GM19023 (cell line): ENCODE results near the gene FADS3.
A peak's percentile ranks its signal among the peaks of the same experiment; 100 is the strongest.

Source experiments
- ATAC-seq: cut with Tn5 transposase; IDR thresholded peaks from one replicate; pipeline ENCODE4 v1.9.1; 2021; ENCODE audit warnings: mild to moderate bottlenecking, moderate library complexity; ENCODE audit not compliant: unreplicated experiment

The FADS3 gene

DNA sequence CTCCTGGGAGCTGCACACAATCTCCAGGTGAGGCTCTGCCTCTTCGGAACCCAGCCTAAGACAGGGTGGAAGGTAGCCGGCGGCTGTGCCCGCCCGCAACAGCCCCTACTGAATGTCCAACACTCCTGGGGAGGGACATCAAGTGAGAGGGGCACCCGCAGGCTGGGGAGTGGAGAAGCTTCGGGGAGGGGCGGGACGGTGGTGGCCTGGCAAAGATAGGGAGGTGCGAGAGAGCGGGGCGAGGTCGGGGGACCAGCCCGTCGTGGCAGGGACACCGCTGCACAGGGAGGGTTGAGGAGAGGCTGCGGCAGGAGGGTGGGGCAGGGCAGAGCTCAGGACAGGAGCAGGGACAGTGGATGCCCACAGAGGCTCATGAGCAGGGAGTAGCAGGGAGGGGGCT lies 8.9 kb upstream of the FADS3 start:
- no peak for ATAC-seq

DNA sequence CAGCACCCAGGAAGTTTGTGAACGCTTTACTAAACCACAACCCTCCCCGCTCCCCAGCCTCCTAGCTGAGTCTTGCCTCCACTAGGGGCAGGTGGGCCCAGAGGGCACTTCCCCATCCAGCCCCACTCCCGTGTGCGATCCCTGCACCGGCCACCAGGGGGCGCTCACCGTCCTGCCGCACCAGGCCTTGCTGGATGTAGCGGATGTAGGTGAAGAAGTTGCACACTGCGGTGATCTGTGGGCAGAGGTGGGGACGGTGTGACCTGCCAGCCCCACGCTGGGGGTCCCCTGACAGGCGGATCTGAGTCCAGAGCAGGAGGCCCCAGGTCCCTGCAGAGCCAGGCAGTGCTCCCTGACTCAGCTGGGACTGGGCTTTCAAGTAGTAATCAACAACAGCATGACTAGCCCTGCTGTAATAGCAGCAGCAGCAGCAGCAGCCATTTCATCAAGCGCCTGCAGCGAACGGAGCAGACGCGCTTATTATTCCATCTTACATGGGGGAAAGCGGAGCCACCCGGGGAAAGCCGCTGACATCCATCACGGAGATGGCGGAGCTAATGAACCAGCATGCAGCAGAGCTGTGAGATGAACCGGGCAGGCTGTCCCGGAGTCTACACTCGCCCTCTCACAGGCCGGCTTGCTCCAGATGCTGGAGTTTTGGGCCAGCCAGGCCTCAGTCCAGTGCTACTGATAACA lies 7.9 kb upstream of the FADS3 start:
- no peak for ATAC-seq

DNA sequence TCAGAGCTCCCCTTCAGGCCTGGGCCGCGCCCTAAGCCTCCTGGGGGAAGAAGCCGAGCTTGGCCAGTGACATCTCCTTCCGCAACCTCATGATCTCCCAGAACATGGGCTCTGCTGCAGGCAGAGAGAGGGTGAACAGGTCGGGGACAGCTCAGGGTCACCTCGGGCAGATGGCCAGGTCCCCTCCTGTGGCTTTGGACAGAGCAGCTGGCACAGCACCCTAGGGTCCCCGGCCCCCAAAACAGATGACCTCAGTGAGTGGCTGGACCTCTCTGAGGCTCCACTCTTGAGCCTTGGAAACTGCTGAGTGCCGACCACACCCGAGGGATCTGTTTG lies 6.9 kb upstream of the FADS3 start:
- no peak for ATAC-seq

DNA sequence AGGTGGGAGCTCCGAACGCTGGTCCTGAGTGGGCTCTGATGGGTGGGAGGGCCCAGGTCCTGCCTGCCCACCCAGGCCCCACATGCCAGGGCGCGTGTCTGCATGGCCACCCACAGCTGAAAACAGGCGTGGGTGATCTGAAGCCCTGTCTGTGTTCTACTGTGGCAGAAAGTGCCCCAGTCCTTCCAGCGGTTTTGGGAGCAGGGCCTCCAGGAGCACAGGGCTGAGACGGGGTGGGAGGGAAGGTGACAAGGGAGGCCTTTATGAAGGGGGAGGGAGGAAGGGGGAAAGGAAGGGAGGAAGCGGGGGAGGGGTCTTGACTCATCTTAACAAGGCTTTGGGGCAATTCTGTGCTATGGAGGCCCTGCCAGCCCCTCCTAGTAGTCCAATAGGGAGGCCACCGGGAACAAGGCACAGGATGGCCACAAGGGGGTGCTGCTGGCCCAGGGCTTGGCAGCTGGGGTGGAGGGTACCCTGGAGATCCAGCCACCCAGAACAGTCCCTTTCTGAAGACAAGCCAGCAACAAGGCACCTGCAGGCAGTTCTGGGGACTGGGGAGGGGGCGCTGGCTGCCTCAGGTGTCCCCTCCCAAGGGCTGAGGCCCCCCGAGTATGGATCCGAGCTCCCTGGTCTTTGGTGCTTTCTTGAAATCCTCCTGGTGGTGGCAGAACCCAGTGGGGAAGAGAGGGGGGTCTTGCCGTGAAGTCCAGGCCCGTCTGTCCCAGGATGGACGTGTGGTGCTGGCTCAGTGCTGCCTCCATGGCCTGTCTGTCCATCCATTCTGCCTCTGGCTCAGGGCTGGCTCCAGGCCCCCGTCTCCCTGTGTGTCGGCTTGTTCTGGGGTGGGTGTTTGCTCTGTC lies 6.3 kb upstream of the FADS3 start:
- ATAC-seq: no peak

DNA sequence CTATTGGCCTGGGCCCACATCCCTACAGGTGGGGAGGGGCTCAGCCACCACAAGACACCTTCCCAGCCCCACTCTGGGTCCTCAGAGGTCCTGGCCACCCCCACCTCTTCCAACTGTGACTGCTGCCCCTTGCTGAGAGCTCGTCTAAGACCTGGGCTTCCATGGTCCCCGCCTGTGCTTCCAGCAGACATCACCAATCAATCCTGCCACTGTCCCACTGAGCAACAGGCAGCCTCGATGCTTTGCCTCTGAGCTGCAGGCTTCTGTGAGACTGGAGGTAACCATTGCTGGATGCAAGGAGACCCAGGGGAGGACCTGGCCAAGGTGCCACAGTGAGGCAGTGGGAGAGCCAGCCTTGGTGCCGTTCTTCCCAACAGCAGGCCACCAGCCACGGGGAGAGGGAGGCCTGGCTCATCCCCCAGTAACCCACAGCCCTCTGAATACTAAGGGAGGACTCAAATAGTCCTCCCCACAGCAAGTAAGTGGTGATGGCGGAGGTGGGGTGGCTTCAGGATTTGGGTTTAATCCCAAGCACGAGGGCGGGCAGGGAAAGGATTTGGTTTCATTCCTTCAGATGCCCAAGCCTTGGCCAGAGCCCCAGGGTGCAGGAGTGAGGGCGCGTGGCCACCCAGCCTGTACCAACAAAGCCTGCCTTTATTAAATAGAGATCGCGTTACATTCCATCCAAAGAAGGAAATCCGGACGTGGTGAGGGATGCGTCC lies 5.5 kb upstream of the FADS3 start:
- ATAC-seq: no peak

DNA sequence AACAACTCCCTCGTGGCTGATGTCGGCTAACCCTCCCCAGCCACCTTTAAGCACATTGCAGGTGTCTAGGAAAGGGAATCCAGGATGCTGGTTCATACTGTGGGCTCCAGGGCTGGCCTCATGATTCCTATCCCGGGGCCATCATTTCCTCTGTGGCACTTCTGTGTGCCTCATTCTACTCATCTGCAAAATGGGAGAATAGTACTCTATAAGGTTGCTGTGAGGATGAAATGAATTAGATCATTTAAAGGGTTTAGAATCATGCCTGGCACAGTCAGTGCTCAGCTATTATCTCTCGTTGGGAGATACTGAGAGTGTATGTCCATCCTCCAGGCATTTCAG lies 4.3 kb upstream of the FADS3 start:
- ATAC-seq: no peak

DNA sequence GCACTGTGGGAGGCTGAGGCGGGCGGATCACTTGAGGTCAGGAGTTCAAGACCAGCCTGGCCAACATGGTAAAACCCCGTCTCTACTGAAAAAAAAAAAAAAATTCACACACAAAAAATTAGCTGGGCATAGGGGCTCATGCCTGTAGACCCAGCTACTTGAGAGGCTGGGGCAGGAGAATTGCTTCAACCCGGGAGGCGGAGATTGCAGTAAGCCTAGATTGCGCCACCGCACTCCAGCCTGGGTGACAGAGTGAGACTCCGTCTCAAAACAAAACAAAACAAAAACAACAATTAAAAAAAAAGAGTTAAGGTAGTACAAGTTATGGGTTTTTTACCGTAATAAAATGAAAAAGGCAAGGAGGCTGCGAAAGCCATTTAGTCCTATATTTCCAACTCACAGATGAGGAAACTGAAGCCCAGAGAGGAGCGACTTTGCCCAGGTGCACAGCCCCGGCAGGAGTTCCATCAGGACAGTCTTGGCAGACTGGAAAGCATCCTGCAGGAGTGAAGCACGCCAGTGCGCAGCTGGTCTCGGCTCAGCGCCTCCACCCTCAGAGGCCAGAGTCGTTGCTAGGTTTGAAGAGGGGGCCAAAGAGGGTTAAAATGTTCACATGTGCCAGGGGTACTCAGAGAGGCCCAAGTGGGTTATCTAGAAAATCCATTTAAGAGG lies 3.8 kb upstream of the FADS3 start:
- no peak for ATAC-seq

DNA sequence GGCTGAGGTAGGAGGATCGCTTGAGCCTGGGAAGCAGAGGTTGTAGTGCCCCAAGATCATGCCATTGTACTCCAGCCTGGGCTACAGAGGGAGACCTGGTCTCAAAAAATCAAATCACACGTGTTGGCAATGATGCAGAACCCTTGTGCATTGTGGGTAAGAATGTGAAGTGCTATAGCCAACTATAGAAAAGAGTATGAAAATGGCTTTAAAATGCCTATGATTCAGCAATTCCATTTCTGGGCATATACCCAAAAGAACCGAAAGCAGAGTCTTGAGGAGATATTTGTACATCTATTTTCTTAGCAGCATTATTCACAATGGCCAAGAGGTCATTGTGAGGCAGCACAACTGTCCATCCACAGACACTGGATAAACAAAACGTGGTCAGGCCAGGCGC lies 2.6 kb upstream of the FADS3 start:
- no peak for ATAC-seq

DNA sequence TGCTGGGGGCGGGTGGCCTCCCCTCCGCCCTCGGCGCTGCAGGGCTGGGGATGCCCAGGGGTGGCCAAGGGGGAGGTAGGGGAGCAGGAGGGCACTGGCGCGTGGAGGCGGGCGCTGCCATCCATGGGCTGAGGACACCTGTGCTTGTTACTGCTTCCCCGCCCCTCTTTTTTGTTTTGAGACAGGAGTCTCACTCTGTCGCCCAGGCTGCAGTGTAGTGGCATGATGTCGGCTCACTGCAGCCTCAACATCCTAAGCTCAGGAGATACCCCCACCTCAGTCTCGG lies 683 bp upstream of the FADS3 start:
- ATAC-seq: peak; percentile 40

DNA sequence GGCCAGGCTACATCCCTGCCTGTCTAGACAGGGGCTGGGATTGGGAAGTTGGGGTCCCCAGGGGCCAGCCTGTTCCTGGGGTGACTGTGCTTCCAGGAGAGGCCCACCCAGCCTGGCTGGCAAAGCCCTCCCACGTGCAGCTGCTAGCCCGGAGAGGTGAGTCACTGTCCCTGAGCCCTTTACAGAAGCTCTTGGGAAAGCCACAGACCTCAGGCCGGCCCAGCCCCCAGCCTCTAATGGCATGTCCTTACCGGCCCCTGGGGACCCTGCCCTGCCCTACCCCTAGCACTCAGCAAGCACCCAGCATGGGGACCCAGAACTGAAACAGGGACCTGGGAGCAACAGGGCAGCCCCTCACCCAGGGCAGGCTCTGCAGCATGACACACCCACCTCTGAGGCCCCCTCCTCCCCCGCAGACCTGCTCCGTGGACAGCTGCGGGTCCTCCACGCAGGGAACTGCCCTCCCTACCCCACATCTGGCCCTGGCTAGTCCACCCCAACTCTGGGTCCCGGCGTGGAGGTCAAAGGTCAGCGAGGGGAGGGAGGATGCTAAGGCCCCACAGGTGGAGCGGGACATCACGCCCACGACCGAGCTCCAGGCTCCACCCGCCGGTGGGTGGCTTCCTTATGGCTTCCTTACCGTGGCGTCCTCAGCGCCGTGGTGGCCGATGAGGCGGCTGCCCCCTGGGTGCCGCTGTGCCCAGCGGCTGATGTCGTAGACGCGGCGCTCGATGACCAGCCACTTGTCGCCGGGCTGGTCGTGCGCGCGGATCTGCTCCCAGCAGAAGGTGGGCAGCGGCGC lies 615 bp downstream of the FADS3 start:
- ATAC-seq: peak; percentile 22

DNA sequence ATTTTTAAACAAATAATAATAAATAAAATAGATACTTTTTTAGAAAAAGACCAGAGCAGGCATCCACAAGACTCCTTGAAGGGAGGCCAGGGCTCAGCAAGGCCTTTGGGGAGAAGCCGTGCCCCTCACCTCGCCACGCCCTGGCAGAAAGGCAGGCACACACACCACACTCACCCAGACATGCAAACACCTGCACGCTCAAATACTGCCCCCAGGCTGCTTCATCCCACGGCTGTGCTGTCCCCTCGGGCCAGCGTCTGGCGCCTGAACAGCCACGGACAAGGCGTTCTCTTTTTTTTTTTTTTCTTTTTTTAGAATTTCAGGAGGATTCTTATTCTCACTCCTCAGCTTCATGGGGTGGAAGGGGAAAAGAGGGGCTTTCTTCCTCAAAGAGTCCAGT lies 1.5 kb downstream of the FADS3 start:
- no peak for ATAC-seq

DNA sequence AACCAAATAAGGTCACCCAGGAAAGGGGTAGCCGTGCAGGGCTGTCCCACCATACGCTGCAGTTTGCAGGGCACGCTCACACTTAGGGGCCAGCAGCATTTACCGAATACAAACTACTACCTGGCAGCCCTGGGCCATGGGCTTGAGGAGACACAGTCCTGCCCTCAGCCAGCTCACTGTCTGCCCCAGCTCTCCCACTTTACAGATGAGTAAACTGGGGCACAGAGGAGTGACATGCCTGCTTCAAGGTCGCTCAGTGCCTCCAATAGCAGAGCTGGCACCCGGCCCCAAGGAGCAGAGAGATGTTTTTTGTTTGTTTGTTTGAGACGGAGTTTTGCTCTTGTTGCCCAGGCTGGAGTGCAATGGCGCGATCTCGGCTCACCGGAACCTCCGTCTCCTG lies 2.8 kb downstream of the FADS3 start:
- ATAC-seq: no peak

DNA sequence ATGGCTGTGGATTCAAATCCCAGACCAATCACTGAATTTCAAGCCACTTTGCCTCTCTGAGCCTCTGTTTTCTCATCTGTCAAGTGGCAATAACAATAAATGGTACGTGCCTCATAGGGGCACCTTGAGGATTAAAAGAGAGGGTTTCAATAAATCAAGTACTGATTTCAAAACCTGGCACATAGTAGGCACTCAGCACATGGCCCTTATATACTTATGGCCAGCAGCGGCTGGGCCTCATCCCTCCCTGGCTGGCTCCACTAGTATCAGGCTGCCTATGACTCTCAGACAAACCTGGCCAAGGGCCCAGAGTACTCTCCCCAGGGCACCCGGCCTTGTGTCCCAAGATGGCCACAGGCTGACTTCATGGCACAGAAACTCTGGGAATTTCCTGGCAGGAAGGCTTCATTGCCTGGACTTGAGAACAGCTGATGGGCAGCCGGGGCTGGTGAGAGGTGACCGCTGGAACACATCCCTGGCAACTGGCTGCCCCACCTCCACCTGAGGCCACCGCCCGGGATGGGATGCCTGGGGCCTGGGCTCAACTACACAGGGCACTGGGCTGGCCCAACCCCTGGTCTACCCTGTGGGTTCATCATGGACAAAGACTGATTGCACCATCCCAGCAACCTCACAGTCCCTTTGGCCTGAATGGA lies 3.4 kb downstream of the FADS3 start:
- no peak for ATAC-seq

DNA sequence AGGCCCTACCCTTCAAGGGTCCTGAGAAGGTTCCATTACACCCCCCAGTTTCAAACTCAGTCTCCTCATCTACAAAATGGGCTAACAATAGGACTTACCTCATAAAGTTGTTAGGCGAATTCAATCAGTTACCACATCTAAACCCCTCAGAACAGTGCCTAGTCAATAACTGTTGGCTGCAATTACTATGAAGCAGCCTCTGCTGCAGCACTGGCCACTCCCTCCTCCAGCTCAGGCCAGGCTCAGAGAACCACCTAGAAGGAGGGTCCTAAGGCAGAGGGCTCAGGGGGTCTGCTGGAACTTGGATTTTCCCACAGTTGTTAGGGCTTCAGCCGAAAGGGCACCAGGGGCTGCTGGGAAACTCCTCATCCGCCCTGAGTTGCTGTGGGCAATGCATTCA lies 4.7 kb downstream of the FADS3 start:
- ATAC-seq: no peak

DNA sequence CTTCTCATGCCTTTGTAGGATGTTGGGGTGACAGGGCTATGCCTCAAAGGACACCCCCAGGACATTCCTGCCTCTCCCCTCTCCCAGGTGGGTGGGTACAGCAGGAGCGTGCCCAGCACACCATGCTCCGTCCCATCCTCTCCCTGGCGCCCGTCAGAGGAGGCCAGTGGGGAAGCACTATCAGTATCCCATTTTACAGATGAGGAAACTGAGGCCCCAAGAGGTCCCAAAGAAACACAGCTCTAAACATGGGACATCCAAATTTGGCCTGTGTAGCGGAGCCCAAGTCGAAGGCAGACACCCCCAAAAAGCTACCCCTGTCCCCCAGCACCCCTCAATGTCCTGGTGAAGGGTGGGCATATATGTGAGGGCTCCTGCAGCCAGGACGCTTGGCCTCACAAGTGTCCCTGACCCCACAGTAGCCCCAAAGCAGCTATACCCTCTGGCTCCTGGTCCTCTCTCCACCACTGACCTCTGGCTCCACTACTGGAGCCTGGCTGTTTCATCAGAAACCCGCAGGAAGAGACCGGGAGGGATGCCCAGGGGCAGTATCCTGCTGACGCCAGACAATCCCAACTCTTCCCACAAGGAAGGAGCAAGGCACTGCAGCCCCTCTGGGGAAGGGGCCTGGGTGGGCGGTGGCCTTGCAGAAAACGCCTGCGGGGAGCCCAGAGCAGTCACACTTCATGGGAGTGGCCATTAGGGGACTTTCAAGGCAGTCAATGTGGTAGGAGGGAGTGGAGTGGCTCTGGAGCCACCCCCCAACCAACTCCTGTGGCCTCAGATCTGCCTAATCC lies 5.4 kb downstream of the FADS3 start:
- no peak for ATAC-seq

DNA sequence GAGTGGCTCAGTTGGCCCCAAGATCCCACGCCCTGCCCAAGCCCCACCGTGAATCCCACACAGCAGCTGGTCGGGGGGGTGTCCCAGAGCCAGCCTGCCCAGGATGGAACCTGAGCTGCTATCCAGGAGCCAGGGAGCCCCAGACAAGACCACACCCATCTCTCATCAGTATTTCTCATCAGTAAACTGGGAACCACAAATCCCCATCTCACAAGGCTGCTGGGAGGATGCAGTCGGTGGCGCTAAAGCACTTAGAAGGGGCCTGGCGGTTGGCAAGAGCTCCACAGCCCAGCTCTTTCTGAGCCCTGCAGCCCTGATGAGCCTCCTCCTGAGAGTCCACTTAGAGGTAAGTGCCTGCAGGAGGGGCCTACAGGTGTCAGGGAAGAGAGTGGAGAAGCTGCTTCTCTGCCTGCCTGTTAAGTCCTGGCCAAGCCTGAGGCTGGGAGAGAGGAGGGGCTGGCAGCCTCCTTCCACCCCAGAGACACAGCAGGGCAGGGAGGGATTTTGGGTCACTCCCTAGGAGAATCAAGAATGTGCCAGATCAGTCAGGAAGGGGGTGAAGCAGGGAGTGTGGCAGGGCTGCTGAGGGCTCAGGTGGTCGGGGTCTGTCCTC lies 6.1 kb downstream of the FADS3 start:
- no peak for ATAC-seq

DNA sequence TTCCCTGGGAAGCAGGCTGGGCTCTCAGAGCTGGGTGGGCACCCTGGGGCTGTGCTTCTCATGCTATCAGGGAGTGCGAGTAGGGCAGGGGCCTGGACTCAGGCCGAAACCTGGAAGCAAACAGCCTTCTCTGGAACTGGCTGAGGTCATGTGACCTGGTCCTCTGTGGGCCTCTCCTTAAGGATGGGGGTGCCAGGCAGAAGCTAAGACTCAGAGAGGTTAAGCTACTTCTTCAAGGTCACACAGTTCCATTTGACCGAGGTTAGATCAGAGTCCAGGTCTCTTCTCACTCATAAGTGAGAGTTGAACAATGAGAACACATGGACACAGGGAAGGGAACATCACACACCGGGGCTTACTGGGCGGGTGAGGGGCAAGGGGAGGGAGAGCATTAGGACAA lies 7.4 kb downstream of the FADS3 start:
- ATAC-seq: no peak

DNA sequence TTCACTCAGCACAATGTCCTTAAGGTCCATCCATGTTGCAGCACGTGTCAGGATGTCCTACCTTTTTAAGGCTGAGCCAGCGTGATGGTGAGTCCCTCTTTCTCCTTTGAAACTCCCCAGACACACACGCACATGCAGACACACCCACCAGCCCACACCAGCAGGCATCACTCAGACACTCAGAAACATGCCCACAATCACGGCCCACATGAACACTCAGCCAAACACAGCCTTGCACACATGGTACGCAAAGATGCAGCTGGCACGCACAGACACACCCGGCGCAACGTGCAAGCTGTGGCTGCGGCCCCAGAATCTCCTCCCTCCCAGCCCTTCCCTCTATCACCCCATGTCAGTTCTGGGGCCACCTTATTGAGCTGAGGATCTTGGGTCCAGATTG lies 8.0 kb downstream of the FADS3 start:
- ATAC-seq: no peak

DNA sequence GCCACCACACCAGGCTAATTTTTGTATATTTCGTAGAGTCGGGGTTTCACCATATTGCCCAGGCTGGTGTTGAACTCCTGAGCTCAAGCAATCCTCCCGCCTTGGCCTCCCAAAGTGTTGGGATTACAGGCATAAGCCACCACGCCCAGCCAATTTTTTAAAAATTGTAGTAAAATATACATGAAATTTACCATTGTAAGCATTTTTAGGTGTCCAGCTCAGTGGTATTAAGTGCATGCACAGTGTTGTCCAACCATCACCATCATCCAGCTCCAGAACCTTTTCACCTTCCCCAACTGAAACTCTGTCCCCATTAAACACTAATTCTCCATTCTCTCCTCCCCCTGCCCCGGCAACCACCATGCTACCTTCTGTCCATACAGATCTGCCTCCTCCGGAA lies 8.5 kb downstream of the FADS3 start:
- ATAC-seq: no peak
